DMS 273 (cell line): ENCODE data around the gene BICDL2.
A peak's percentile ranks its signal among the peaks of the same experiment; 100 is the strongest.

ENCODE experiments used
- DNase-seq: peaks from one replicate; lab custom pipeline; 2025; ENCODE audit not compliant: unreplicated experiment; lab: John Stamatoyannopoulos, UW

The BICDL2 gene

GRCh38 chr16:3049921-3050481 is 13.3 kb upstream of the BICDL2 start:
- no peak for DNase-seq

DNA sequence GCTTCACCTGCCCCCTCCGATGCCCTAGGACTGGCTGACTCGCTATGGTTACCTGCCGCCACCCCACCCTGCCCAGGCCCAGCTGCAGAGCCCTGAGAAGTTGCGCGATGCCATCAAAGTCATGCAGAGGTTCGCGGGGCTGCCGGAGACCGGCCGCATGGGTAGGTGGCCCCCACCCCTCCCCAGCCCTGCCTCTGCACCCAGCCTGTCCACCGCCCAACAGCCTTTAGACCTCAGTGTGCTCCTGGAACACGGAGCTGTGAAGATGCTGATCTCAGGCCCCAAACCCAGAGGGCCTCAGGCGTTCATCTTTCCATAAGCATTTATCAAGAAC is 10.6 kb upstream of the BICDL2 start:
- no peak for DNase-seq

DNA sequence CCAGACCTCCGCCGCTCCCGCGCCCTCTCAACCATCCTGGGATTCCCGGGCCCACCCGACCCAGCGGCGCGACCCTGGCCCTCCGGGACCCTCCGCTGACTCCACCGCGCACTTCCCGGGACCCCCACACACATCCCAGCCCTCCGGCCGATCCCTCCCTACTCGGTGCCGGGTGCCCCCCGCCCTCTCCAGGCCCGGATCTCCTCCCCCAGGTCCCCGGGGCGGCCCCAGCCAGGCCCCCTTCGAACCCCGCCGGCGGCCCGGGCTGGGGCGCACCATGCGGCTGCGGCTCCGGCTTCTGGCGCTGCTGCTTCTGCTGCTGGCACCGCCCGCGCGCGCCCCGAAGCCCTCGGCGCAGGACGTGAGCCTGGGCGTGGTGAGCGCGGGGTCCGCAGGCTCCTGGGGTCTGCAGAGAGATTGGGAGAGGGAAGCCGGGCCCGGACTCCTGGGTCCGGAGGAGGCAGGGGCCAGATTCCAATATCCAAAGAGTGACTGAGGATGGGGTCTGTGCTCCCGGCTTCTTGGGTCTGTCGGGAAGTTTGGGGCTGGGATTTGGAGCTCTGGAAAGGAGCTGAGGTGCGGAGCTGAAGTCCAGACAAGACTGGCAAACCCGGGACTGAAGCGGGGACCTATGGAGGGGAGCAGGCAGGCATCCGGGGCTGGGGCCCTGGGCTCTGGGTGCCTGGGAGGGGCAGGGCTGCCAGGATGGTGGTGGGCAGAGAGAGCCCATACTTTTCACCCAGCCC is 10.1 kb upstream of the BICDL2 start:
- DNase-seq: peak; percentile 41

DNA sequence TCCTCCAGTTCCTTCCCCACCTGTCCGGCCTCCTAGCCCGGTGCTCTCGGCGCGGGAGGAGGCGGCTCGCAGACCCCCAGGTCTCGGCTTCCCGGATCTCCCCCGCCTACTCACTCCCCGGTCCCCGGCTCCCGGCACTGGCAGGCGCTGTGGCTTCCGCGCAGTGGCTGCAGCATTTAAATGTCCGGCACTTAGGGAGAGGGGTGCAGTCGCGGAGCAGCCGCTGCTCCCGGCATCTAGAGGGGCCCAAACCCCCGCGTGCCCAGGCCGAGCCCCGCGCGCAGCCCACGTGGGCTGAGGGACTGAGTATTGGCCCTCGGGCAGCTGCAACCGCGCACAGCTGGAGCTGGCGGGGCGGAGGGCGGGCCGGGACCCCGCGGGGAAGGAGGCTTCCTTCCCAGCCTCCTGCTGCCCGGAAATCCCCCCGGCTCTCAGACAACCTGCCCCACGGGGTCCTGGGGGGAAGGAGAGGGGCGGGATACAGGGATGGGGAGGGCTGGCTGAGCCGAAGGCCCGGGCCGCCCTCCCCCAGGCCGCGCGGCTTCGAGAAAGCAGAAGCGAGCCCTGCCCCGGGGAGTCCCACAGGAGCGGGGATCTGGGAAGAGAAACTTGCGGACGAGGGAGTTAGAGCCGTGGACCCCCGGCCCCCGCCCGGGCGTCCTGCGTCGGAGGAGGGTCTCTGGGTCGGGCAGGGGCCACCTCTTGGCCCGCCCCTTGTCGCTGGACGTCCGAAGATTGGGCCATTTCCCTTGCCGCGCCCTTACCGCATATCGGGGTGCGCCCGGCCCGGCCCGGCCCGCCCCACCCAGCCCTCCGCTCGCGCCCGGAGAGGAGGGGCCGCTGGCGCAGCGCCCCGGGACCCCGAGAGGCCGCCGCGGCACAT is 9.3 kb upstream of the BICDL2 start, which contains the start of gene MMP25:
Gene MMP25, plus strand, starts transcription at position 804 of the 883 bp plus-strand sequence. CDS start 357 bp downstream, outside the sequence.
- peak; percentile 66 for DNase-seq

- no peak for DNase-seq
These were observed 8.0 kb upstream of the BICDL2 start for GRCh38 chr16:3044708-3045107.

DNA sequence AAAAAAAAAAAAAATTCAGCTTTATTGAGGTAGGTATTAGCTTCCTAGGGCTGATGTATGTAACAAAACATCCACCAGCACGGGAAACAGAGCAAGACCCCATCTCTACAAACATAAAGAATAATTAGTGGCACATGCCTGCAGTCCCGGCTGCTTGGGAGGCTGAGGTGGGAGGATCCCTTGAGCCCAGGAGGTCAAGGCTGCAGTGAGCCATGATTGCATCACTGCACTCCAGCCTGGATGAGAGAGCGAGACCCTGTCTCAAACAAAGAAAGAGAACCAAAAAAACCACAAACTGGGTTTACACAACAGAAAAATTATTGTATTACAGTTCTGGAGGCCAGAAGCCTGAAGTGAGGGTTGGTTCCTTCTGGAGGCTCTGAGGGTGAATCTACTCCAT is 5.6 kb upstream of the BICDL2 start:
- no peak for DNase-seq

GRCh38 chr16:3038896-3039295 is 2.2 kb upstream of the BICDL2 start:
- DNase-seq: no peak

DNA sequence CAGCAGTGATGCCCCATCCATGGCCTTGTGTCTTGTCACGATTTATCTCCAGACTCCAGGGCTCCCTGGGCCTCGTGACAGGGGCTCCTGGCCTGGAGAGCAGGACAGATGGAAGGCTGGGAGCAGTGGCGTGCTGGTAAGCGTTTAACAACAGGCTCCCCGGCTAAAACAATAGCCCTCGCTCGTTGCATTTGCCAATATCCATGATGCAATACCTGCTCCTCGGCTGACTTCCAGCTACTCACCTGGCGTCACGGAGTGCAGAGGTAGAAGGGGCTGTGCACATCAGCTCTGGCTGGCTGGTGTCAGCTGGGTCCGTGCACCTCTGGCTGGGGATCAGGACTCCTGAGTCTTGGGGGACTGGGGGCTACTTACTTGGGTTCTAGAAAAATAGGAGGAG is 1.5 kb upstream of the BICDL2 start:
- peak; percentile 69 for DNase-seq

DNA sequence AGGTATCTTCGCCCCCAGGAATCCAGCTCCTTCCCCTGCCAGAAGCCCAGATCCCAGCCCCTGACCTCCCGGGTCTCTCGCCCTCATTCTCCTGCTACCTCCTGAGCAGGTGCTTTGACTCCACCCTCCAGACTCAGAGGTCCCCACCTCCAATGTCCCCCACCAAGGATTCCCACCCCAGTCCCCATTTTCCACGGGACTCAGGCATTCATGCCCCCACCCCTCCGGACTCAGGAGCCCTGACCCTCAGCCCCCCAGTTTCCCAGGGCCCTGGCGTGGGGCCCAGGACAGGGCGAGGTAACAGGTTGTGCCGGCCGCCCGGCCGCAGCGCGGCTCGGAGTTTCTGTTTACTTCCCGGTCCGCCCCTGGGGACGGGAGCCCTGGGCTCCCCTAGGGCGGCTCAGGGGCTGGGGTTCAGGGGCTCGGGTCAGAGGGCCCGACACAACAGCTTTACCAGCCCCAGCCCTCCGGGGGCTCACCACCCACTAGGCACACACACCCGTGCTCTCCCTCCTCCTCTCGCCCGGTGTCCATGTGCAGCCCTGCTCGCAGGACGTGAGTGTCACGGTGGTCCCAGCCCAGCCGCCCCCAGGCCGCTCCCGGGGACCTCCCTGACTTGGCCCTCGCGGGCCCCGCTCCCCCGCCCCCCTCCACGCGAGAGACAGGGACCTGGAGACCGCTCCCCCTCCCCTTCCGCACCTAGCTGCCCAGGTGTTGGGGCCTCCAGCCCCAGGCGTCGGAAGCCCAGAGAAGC is 595 bp downstream of the BICDL2 start:
- DNase-seq: no peak

GRCh38 chr16:3035289-3035971 is 1.3 kb downstream of the BICDL2 start:
- DNase-seq: no peak

DNA sequence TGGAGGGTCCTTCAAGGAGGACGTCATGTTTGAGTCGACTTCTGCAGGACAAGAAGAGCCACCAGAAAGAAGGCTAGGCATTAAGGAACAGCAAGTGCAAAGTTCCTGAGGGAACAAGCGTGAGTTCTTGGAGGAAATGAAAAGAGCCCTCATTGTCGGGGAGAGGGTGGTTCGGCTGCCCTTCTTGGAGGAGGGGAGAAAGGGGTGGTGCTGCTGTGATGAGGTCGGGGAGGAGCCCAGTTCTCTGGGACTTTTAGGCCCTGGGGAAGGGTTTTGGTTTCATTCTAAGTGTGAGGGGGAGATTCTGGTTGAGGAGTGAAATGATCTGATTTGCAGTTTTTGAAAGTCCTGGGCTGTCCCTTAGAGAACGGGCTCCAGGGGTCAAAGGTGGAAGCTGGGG is 4.1 kb downstream of the BICDL2 start:
- no peak for DNase-seq

DNA sequence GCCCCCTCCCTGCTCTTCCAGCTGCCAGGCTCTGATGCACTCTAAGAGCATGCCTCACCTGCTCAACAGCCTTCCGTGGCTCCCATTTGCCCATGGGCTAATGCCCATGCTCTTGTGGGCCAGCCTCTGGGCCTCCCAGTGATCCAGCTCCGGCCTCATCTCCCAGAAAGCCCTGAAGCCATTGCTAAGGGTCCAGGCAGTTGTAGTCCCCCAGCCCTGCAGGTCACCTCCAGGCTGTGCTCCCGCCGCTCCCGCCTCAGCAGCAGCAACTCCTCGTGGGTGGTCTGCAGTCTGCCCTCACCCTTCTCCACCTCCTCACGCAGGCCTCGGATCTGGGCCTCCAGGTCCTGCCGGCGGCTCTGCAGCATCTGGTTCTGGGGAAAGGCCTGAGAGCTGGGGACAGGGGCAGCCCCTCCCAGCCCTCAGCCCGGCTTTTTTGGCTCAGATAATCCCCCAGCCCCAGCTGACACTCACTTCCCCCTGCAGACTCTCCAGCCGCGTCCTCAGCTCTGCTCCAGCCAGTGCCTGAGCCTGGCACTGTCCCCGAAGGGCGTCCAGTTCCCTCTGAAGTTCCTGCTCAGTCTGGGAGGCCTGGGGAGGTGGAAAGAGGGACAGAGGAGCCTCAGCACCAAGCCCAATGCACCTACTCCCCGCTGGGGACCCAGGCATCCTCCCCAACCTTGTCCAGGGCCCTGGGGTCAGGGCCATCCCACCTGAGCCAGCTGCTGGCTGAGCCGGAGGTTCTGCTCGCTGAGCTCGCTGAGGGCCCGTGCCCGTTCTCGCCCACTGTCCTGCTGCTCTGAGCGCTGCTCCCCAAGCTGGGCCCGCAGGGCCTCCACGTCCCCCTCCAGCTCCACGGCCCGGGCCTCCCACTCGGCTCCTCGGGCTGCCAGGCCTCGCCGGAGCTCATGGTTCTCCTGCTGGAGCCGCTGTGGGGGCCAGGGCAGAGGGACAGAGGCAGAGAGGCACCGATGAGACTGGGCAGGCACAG is 6.2 kb downstream of the BICDL2 start:
- DNase-seq: no peak

GRCh38 chr16:3029491-3030221 is 7.1 kb downstream of the BICDL2 start:
- no peak for DNase-seq

GRCh38 chr16:3028716-3029319 is 7.9 kb downstream of the BICDL2 start:
- DNase-seq: peak; percentile 57

GRCh38 chr16:3027983-3028715 is 8.6 kb downstream of the BICDL2 start:
- DNase-seq: peak; percentile 96

GRCh38 chr16:3027489-3027795 is 9.3 kb downstream of the BICDL2 start:
- DNase-seq: no peak

DNA sequence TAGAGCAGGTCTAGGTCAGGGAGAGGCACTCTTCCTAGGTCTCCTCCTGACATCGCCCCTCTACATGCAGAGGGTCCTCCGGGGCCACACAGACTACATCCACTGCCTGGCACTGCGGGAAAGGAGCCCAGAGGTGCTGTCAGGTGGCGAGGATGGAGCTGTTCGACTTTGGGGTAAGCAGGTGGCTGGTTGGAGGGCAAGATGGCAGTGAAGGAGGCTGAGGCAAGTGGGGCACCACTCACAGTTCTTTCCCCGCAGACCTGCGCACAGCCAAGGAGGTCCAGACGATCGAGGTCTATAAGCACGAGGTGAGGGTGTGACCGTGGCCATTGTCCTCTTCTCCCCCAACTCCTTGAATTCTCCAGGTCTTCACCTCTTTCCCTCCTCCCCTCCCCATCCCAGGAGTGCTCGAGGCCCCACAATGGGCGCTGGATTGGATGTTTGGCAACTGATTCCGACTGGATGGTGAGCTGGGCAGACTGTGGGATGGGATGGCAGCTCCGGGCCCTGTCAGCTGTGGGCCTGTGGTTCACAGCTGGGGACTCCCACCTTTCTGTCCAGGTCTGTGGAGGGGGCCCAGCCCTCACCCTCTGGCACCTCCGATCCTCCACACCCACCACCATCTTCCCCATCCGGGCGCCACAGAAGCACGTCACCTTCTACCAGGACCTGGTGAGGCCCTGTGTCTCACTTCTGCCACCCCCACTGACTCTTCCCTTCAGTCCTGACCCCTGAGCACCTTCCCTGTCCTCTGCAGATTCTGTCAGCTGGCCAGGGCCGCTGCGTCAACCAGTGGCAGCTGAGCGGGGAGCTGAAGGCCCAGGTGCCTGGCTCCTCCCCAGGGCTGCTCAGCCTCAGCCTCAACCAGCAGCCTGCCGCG is 9.9 kb downstream of the BICDL2 start:
- DNase-seq: no peak
